Liver (tissue), 3 donors: ENCODE results near the gene DCAF4.

ENCODE experiments used
- CTCF ChIP-seq: fragments of 150-350 bp; IDR thresholded peaks from 2 replicates; pipeline ENCODE4 v1.5.1; 2017; ENCODE audit warnings: improper control_type of control experiment, low read depth, low read length; ENCODE audit not compliant: missing input control
- SP1 ChIP-seq: IDR thresholded peaks from 2 replicates; pipeline ENCODE4 v1.6.1; 2018; ENCODE audit warnings: antibody characterized with exemption, mild to moderate bottlenecking
- TF ChIP-seq, protein P1 (sequence below): IDR thresholded peaks from 2 replicates; pipeline ENCODE4 v1.6.1; 2016; ENCODE audit warnings: antibody characterized with exemption, mild to moderate bottlenecking
- donor health status: healthy.
- donor health status: healthy.

DNA sequence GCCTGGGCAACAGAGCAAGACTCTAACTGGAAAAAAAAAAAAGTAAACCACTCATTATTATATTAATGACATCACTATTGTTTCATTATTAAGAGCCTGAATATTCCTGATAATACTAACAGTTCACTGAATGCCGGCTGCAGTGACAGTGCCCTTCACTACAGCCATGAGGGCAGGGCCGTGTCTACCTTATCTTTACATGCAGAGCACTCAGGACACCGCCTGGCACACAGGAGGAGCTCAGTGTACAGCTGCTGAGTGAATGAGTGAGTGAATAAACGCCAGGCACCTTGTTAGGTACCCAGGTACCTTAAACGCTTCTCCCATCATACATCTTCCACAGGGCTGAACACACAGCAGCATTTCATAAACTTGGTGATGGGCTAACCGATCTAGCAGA lies 77.4 kb downstream of the DCAF4 start:
- TF ChIP-seq CTCF (no peak), SP1 (no peak)
- TF ChIP-seq, protein P1, sequence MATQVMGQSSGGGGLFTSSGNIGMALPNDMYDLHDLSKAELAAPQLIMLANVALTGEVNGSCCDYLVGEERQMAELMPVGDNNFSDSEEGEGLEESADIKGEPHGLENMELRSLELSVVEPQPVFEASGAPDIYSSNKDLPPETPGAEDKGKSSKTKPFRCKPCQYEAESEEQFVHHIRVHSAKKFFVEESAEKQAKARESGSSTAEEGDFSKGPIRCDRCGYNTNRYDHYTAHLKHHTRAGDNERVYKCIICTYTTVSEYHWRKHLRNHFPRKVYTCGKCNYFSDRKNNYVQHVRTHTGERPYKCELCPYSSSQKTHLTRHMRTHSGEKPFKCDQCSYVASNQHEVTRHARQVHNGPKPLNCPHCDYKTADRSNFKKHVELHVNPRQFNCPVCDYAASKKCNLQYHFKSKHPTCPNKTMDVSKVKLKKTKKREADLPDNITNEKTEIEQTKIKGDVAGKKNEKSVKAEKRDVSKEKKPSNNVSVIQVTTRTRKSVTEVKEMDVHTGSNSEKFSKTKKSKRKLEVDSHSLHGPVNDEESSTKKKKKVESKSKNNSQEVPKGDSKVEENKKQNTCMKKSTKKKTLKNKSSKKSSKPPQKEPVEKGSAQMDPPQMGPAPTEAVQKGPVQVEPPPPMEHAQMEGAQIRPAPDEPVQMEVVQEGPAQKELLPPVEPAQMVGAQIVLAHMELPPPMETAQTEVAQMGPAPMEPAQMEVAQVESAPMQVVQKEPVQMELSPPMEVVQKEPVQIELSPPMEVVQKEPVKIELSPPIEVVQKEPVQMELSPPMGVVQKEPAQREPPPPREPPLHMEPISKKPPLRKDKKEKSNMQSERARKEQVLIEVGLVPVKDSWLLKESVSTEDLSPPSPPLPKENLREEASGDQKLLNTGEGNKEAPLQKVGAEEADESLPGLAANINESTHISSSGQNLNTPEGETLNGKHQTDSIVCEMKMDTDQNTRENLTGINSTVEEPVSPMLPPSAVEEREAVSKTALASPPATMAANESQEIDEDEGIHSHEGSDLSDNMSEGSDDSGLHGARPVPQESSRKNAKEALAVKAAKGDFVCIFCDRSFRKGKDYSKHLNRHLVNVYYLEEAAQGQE: no peak
